Glomerular visceral epithelial cell (primary cell): Measurements from ENCODE around the gene AGRN.
"Not testable (repeated sequence)": the region's sequence is repeated elsewhere in the genome, so short reads cannot be mapped to it uniquely, and the experiment has no call there.

Source experiments
- DNase-seq: peaks from one replicate; pipeline ENCODE4 v3.0.0-alpha.2; 2016; ENCODE audit errors: extremely low spot score

AGRN gene

DNA sequence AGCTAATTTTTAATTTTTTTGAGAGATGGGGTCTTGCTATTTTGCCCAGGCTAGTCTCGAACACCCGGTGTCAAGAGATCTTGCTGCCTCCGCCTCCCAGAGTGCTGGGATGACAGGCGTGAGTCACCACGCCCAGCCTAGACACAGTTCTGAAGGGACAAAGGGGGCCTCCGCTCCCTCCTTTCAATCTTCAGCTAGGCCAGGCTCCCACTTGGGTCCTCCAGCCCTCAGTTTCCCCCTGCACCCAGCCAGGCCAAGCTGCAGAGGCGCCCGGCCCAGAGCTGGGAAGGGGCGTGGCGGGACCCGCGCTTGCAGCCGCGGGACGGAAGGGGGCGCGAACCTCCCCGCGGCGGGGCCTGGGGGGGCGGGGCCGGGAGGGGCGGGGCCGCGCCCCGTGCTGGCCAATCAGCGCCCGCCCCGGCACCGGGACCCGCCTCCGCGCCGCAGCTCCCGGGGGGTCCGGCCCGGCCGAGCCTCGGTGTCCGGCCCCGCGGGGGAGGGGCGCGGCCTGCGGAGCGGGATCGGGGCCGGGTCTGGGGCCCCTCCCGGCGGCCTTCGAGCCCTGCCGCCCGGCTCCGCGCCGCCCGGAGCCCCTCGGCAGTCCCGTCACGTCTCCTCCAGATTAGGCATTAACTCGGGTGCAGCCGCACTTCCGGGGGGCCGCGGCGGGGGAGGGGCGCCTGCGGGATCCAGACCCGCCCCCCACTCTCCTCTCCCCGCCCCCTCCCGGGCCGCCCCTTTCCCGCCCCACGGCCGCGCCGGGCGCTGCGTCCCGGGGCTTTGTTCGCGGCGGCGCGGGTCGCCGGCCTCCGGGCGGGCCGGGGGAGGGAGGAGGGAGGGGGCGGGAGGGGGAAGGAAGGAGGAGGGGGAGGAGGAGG is 559 bp upstream of the AGRN start:
- DNase-seq, result peak; percentile 95

DNA sequence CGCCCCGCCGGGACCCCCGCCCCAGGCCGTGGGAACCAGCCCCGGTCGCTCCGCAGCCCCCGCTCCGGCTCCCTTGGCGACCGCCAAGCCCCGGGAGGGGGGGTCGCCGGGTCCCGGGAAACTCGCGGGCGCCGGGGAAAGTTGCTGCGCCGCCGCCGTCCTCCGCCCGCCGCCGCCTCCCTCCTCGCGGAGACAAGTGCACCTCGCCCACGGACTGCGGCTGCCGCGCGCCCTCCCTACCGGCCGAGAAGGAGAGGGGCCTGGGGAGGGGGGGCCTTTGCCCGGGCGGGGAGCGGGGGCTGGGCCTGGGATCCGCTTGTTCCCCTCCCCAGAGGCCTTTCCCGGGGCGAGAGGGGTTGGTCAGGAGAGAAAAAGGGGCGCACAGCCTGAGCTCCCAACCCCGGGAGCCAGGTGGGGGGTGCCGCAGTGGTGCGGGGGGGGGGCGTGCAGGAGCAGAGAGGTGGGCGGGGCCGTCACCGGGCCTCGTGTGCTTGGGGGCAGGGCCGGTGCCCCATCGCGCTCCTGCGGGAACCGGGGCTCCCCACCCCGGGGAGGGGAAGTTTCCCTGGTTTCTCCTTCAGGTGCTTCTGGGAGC is 592 bp downstream of the AGRN start:
- DNase-seq, result peak; percentile 56

DNA sequence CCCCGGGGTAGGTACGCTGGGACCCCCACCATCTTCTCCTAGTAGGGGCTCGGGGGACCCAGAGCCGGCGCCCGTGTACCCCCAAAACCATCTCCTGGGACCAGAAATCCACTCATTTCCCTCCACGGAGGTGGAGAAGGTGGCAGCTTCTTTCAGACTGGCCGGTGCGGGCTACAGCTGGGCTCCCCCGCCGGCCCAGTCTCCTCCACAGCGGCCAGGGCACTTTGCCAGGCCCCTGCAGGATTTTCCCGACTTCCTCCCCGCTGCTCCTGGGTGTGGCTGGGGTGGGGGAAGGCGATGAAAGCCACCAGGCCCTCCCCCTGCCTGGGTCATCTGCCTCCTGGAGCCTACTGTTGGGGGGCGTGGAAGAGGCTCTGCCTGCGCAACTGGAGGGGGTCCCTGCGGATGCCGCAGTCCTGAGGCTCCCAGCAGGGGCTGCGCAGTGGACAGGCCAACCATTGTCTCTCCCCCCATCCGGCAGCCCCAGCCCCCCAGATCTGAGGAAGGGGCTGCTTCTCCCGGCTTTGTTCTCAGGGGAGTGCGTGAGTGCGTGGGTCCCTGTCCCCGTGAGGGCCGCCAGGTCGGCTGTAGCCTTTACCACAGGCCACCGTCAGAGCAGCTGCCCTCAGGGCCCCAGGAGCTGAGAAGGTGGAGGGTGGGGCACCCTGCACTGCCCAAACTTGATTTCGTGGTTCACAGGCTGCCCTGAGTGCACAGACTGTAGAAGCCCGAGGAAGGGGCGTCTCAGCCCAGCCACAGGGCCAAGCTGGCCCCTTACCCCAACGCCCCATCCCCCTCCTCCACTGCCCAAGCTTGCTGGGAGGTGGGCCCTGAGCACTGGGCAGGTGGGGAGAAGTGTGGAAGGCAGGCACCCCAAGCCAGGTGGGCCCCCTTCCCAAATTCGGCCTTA is 1.3 kb downstream of the AGRN start:
- DNase-seq, result peak; percentile 93

DNA sequence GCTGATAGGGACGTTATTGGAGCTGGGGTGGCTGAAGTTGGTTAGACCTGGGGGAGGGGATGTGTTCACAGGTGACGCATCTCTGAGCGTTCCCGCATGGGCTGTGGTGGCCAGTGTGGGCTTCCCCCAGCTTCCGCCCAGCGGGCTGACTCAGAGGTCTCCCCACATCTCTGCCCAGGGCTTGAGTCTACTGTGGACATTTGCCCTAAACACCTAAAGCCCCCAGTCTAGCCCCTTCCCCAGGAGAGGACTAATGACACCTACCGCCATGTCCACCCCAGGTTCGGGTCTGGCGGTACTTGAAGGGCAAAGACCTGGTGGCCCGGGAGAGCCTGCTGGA is 2.0 kb downstream of the AGRN start:
- peak; percentile 86 for DNase-seq

DNA sequence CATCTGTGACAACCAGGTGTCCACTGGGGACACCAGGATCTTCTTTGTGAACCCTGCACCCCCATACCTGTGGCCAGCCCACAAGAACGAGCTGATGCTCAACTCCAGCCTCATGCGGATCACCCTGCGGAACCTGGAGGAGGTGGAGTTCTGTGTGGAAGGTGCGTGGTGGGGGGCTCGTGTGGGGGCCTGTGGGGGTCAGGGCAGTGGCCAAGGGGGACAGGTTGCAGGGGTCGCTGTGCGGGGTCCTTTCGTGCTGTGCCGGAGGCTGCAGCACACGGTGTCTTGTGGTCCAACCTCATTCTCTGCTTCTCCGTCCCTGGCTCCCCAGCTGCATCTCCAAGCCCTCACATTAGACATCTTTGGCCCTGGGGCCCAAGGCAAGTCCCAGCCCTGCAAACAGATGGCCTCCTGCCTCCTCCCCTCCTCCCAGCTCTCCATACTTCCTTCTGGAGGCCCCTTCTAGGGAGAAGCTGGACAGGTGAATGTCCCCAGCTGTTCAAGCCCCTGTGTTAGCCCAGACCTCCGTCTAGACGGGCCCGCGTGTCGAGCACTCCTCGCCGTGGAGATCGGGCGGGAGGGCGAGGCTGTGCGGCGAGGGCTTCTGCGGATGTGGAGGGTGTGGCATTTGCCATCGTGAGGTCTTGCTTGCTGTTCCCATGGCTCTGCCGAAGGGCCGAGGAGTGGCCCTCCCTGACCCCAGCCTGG is 2.5 kb downstream of the AGRN start:
- DNase-seq, result no peak

DNA sequence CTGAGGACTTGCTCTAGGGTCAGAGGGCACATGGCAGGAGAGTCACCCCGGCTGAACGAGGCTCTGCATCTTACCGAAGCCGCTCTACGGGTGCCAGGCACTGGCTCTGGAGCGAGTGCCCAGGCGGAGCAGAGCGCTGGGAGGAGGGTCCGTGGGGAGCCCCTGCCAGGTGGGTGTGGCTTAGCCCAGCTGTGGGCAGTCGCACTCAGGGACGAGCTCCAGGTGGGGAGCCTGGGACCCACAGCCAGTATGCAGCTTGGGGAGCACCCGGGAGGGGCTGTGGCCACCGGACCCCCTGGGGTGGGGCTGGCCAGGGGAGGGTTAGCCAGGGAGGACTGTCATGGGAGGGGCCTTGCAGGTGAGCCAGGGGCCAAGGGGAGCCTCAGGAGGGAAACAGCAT is 3.8 kb downstream of the AGRN start:
- DNase-seq, result no peak

DNA sequence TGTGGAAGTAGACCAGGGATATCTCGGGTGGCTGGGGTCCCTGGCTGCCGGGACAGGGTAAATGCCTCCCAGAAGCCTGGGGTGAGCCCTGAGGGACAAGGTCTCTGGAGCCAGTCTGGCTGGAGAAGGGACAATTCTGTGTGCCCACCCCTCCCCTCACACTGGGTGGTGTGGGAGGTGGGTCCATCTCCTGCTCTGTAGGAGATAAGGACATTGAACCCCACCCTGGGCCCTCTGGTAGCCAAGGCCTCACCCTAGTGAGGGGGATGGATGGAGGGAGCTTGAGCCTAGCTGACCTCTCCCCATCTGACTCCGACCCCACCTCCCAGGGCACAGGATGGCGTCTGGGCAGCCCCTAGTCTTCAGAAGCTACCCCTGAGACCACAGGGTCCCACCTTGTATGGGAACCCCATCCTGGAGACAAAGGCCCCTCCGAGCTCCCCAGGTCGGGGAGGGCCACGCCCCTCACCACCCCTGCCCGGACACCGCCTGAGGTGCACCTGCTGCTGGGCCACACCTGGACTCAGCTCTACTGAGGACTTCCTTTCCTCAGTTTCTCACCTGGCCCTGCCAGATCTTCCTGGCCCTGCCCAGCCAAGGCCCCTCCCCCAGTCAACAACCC is 4.3 kb downstream of the AGRN start:
- no peak for DNase-seq

DNA sequence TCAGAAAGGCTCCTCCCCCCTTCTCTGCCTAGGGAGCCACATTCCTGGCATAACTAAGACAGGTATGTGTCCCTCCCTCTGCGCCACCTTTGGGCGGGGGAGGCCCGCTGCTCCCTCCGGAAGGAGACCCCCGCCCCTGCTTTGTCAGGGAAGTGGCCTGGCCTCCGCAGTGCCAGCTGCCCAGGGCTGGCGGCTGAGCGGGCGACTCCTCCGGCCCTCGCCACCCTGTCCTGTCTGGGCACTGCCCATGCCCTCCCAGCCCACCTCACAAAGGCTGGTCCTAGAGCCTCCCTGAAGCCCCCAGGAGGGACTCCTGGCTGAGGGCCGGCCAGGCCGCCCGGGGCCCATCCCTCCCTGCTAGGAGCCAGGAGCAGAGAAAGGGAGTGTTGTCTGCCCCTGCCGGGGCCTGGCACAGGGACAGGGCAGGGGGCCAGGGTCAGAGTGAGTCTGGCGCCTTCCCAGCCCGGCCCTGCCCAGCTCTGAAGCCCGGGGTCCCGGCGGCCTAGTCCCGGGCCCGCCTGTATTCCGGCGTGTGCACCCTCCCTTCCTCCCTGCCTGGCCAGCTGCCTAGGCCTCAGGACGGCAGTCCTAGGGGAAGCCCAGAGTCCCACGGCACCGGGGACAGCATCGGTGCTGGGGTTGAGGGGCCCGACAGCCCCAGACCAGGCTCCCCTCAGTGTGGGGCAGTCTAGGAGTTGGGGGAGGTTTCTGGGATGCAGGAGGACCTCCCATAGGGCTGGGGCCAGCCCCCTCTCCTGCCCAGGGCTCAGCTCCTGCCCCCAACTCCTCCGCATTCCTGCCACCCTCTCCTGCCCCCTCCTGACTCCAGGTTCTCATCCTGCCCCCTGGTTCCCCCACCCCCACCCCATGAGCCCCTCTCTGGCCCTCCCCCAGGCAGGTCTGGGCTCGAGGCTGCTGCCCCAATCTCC is 5.1 kb downstream of the AGRN start:
- DNase-seq, result peak; percentile 88

DNA sequence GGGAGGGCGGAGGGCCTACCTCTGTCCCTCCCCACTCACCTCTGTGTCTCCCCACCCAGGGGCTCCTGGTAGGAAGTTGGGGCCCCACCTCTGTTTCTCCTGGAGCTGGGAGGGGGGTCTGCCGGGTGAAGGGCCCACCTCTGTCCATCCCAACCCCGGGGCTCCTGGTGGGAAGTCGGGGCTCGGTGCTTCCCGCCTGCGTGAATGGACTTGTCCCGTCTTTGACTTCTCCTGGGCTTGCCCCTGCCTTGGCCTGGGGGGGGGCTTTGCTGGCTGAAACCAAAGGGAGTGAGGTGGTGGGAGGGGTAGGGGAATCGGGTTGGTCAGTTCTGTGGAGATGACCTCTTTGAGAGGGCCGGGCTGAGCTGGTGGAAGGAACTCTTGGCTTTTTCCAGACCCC is 5.8 kb downstream of the AGRN start:
- DNase-seq, result no peak

DNA sequence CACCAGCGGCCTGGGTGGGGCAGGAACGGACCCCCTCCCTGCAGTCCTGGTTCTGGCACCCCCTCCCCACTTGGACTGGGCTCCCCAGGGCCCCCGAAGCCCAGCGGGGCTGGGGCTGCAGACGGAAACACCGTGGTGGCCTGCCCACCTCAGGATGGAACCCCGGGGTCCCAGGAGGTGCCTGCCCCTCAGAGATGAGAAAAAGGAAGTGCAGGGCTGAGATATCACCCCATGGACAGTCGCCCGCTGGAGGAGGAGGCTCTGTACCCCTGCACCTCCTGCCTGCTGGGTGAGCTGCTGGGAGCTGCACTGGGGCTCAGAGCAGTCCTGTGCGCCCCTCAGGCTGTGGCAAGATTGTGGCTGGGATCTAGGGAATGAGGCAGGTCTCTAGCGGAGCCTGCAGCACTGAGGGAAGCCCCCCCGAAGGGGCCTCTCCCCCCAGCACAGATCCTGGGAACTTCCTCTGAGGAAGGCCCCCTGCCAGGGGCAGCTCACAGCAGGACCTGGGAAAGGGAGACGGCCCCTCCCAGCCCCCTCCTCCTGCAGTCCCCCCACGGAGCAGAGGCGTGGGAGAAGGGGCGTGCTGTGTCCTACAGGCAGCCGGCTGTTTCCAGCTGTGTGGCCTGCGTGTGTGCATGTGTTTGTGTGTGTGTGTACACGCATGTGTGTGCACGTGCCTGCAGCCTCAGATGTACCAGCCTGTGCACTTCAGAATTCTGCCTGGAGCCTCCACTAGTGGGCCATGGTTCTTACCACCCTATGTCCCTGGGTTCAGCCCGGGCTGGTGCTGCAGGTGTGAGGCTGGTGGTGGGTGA is 6.9 kb downstream of the AGRN start:
- DNase-seq, result no peak

DNA sequence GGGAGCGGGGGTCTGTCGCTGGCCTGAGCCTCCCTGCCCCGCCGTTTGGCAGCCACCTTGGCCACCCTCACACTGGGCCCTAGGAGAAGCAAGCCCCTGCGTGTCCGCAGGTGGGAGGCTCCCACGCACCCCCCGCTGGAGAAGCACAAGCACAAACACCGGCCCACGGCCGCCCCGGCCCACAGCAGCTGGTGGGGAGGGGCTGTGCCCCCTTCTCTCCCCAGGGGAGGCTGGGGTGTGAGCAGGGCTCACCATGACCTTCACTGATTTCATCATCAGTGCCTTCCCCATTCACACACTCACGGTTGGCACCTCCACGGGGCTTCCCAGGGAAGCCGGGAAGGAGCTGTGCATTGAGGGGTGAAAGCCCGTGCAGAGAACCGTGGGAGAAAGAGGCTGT is 7.9 kb downstream of the AGRN start:
- no peak for DNase-seq

DNA sequence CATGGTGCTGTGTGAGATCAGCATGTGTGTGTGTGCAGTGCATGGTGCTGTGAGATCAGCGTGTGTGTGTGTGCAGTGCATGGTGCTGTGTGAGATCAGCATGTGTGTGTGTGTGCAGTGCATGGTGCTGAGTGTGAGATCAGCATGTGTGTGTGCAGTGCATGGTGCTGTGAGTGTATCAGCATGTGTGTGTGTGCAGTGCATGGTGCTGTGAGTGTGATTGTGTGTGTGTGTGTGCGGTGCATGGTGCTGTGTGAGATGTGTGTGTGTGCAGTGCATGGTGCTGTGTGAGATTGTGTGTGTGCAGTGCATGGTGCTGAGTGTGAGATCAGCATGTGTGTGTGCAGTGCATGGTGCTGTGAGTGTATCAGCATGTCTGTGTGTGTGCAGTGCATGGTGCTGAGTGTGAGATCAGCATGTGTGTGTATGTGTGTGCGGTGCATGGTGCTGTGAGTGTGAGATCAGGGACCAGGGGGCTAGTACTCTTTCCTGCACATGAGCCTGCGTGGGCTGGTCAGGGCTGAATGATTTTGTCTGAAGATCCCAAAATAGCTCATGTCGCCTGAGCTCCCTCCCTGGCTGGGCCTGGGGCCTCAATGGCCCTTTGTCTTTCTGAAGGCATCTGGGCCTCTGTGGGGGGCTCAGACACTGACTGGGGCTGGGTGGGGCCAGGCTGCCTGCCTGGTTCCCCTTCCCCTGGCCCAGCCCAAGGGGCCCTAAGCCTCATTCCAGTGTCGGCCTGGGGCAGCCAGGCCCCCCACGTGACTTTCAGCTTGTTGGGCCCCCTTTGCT is 11.1 kb downstream of the AGRN start:
- DNase-seq, result not testable (repeated sequence)

DNA sequence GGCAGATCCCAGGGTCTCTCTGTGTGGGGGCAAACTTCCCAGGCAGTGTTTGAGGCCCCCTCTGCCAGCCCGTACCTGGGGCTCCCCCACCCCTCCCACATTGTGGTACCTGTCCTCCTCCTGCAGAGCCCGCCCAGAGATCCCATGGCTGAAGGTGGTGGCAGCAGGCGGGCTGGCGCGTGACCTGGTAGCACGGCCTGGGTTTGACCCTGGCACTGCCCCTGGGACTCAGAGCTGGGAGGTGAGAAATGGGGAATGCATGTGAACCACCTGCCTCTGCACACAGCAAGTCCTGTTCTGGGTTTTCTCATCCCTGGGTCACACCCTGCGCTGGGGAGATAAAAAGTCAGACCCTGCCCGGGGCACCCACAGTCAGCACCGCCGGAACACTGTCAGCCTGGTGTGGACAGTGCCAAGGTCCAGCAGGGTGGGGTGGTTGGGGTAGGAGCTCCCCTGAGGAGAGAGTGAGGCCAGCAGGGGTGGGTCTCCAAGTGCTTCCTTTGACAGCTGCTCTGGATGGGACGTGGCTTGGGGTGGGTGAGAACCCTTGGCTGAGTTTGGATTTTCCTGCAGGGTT is 11.8 kb downstream of the AGRN start:
- DNase-seq, result no peak

DNA sequence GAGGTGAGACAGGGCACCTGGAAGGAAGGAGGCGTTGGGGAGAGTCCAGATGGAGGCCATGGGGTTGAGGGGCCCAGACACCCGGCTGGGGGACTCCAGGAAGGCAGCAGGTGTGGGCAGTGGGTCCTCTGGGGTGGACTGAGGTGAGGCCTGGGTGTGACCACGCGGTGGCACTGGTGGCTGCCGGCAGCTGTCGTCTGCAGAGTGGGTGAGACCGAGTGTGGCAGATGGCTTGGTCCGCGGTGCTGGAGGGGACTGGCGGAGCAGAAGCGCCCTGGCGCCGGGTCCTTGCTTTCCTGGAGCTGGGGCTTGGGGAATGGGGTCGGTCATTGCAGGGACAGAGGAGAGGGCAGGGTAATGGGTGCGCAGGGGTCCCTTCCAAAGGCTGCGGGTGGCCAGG is 12.5 kb downstream of the AGRN start:
- no peak for DNase-seq

DNA sequence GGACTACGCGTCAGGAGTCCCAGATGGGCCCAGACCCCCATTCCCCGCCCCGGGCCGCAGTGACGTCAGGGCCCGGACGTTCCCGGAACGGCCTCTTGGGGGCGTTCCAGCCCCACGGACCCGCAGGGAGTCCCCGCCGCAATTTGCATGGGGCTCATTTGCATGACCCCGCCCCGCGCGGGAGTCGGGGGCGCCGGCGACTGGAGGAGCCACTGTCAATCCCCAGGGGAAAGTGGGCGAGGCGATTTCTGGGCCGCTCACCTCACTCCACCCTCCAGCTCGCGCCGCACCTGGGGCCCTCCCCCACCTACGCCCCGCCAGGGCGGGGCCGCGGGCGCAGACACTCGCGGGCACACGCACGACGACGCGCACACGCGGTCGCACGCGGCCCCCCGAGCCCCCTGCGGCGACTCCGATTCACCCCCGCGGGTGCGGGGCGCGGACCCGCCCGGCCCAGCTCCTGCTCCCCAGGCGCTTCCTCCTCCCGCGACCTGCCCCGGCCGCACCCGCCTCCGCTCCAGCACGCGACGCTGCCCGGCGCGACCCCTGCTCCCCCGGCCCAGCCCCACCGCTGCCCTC is 13.2 kb downstream of the AGRN start:
- DNase-seq, result no peak

DNA sequence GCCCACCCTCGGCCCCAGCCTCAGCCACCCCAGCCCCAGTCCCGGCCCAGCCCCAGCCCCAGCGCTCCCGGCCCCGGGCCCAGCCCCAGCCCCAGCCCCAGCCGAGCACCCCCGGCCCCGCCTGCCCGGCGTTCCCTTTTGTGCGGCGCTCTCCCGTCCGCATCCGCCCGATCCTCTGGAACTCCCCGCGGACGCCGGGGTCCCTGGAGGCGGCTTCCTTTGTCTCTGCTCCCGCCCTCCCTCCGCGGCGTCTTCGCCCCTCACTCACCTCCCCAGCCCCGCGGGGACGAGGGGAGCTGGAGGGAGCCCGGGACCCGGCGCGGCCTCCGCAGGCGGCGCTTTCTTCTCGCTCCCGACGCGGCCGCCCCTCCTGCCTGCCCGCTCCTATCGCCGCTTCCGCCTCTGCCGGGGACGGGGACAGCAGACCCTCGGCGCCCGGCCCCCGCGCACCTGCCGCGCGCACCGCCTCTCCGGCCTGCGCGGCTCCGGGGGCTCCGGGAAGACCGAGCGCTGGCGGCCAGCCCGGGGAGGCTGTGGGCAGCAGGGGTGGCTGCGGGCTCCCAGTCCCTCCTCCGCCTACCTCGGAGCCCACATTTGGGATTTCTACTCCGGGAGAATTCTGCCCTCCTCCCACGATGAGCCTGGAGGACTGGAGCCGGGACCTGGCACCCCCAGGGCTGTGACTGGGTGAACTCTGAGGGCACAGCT is 14.0 kb downstream of the AGRN start:
- no peak for DNase-seq

DNA sequence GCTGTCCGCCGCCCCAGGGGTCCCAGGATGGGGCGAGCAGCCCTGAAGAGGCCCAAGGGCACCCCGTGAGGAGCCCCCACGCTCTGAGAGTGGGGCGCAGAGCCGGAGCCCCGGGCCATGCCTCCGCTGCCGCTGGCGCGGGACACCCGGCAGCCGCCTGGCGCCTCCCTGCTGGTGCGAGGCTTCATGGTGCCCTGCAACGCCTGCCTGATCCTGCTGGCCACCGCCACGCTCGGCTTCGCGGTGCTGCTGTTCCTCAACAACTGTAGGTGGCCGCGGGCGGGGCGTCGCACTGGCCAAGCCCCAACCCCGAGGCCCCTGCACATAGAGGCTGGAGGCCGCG is 14.5 kb downstream of the AGRN start:
- DNase-seq, result no peak
